GM12872 (cell line): ENCODE data around the gene LPXN.

Source experiments
- CTCF ChIP-seq: IDR thresholded peaks from 3 replicates; pipeline ENCODE4 v1.5.1; 2011; ENCODE audit warnings: low read depth, mild to moderate bottlenecking, low read length, moderate library complexity; ENCODE audit not compliant: insufficient read depth

LPXN gene

GRCh38 chr11:58613228-58613627 lies 37.6 kb upstream of the LPXN start:
- no peak for TF ChIP-seq CTCF

- no peak for TF ChIP-seq CTCF
Observed at GRCh38 chr11:58609723-58610122, 34.1 kb upstream of the LPXN start.

GRCh38 chr11:58608331-58608730 lies 32.7 kb upstream of the LPXN start:
- no peak for TF ChIP-seq CTCF

GRCh38 chr11:58606930-58607714 lies 31.5 kb upstream of the LPXN start:
- no peak for TF ChIP-seq CTCF

GRCh38 chr11:58600510-58600909 lies 24.9 kb upstream of the LPXN start:
- TF ChIP-seq CTCF: no peak

GRCh38 chr11:58597486-58598144 lies 22.0 kb upstream of the LPXN start:
- TF ChIP-seq CTCF: no peak

- TF ChIP-seq CTCF: no peak
Observed at GRCh38 chr11:58596621-58597020, 21.0 kb upstream of the LPXN start.
